ENCODE data around the gene SOX8. TPM values are rescaled to one million over a fixed set of nuclear protein-coding genes. Genes with fewer than 3 reads are reported as not detected.

The SOX8 gene
- total RNA-seq, 1 donor from 2014 or later, result 0.11 TPM

- intact Hi-C loops (cut with micrococcal nuclease), result no loop called here
These were observed 9.1 kb upstream of the SOX8 start for GRCh38 chr16:972316-973002.

- intact Hi-C loops (cut with micrococcal nuclease), result no loop called here
These were observed 8.2 kb upstream of the SOX8 start for GRCh38 chr16:973366-973765.

- intact Hi-C loops (cut with micrococcal nuclease), result no loop called here
These were observed 7.5 kb upstream of the SOX8 start for GRCh38 chr16:974001-974601.

GRCh38 chr16:974611-975261 lies 6.8 kb upstream of the SOX8 start:
- intact Hi-C loops (cut with micrococcal nuclease), result no loop called here

GRCh38 chr16:975291-975690 lies 6.3 kb upstream of the SOX8 start:
- intact Hi-C loops (cut with micrococcal nuclease), result no loop called here

GRCh38 chr16:976389-976931 lies 5.1 kb upstream of the SOX8 start:
- intact Hi-C loops (cut with micrococcal nuclease), result no loop called here

GRCh38 chr16:977081-977701 lies 4.4 kb upstream of the SOX8 start:
- intact Hi-C loops (cut with micrococcal nuclease), result no loop called here

- intact Hi-C loops (cut with micrococcal nuclease), result no loop called here
These were observed 3.7 kb upstream of the SOX8 start for GRCh38 chr16:977896-978295.

- intact Hi-C loops (cut with micrococcal nuclease), result no loop called here
These were observed 3.2 kb upstream of the SOX8 start for GRCh38 chr16:978403-978802.

GRCh38 chr16:979147-979546 lies 2.4 kb upstream of the SOX8 start:
- intact Hi-C loops (cut with micrococcal nuclease), result no loop called here

- intact Hi-C loops (cut with micrococcal nuclease), result no loop called here
These were observed 1.5 kb upstream of the SOX8 start for GRCh38 chr16:979859-980594.

GRCh38 chr16:980595-980854 lies 1.0 kb upstream of the SOX8 start:
- intact Hi-C loops (cut with micrococcal nuclease), result no loop called here

- intact Hi-C loops (cut with micrococcal nuclease), result no loop called here
These were observed 824 bp downstream of the SOX8 start for GRCh38 chr16:982145-983043.

GRCh38 chr16:983044-984030 lies 1.8 kb downstream of the SOX8 start:
- intact Hi-C loops (cut with micrococcal nuclease), result no loop called here

- intact Hi-C loops (cut with micrococcal nuclease), result no loop called here
These were observed 2.6 kb downstream of the SOX8 start for GRCh38 chr16:984121-984694.

GRCh38 chr16:984736-985636 lies 3.4 kb downstream of the SOX8 start:
- intact Hi-C loops (cut with micrococcal nuclease), result no loop called here

- intact Hi-C loops (cut with micrococcal nuclease), result no loop called here
These were observed 4.3 kb downstream of the SOX8 start for GRCh38 chr16:985646-986400.
